HT-29 (cell line): Measurements from ENCODE around the gene CYP46A1. TPM values are rescaled to one million over a fixed set of nuclear protein-coding genes. Genes with fewer than 3 reads are reported as not detected.

Experiments used
- DNase-seq: peaks from one replicate; pipeline ENCODE4 v3.0.0-alpha.2; 2015; ENCODE audit warnings: low spot score
- total RNA-seq: library from RNA; depleted of rRNA; stranded (reverse); fragments of >200 nt; shearing (Covaris generic); gene quantifications from 2 replicates; pipeline ENCODE4 v1.2.3, GENCODE V29; 2014

The CYP46A1 gene
- total RNA-seq, 1 experiment from 2014 or later: not detected

- DNase-seq: no peak
Measured at GRCh38 chr14:99728231-99728920, 44.3 kb downstream of the CYP46A1 start.

- no peak for DNase-seq
Measured at GRCh38 chr14:99728981-99729451, 44.9 kb downstream of the CYP46A1 start.

- peak; percentile 26 for DNase-seq
Measured at GRCh38 chr14:99729991-99730875, 46.1 kb downstream of the CYP46A1 start.

- no peak for DNase-seq
Measured at GRCh38 chr14:99730876-99731546, 46.9 kb downstream of the CYP46A1 start.

GRCh38 chr14:99731547-99732435 is 47.7 kb downstream of the CYP46A1 start:
- no peak for DNase-seq

DNA sequence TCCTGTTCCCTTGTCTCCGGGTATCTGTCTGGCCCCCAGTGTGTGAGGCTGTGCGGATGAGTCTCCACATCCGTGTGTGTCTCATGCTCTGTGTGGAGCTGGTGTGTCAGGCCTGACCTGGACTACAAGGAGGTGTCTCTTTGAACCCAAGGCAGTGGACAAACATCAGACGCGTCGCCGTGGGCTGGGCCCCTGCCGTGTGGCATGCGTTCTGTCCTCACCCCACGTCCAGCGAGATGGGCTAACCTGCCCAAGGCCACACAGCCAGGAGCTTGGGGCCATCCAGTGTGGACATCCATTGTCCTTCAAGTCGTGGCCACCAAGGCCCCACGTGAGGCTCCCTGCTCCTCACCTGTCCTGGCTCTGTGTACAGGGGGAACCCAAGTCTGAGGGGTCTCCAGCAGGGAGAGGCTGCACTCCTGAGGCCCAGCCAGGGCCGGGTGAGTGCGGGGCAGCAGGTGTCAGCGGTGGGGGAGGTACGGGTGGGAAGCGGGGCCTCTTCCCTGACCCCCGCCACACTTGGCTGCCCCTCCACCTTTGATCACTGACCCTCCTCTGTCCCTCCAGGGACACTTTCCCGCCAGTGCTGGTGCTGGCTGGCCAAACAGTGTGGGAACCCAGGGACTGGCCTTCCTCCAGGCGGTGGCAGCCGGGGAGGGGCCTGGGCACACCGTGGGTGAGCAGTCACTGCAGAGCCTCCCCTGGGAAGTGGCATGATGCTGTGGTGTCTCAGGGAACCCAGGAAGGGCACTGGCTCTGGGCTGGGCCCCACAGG is 48.5 kb downstream of the CYP46A1 start:
- DNase-seq: no peak

DNA sequence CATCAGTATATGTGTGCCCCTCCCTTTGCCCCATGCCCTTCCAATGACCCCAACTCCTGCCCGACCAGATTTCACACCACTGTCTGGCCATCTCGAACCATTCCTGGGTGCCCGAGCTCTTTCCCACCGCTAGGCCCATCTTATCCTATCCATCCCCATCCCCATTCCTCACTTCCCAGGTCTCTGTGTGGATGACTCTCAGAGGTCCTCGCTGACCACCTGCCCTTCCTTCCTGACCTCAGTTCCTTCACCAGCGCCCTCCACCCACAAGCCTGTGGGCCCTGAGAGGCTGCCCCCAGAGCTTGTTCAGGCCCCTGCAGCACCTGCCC is 49.1 kb downstream of the CYP46A1 start:
- no peak for DNase-seq

- DNase-seq: no peak
Measured at GRCh38 chr14:99733540-99734405, 49.7 kb downstream of the CYP46A1 start.

GRCh38 chr14:99734406-99735051 is 50.4 kb downstream of the CYP46A1 start:
- DNase-seq: no peak

GRCh38 chr14:99735189-99736135 is 51.4 kb downstream of the CYP46A1 start:
- DNase-seq: no peak

GRCh38 chr14:99736603-99737371 is 52.7 kb downstream of the CYP46A1 start:
- DNase-seq: no peak

- no peak for DNase-seq
Measured at GRCh38 chr14:99737451-99737951, 53.4 kb downstream of the CYP46A1 start.

DNA sequence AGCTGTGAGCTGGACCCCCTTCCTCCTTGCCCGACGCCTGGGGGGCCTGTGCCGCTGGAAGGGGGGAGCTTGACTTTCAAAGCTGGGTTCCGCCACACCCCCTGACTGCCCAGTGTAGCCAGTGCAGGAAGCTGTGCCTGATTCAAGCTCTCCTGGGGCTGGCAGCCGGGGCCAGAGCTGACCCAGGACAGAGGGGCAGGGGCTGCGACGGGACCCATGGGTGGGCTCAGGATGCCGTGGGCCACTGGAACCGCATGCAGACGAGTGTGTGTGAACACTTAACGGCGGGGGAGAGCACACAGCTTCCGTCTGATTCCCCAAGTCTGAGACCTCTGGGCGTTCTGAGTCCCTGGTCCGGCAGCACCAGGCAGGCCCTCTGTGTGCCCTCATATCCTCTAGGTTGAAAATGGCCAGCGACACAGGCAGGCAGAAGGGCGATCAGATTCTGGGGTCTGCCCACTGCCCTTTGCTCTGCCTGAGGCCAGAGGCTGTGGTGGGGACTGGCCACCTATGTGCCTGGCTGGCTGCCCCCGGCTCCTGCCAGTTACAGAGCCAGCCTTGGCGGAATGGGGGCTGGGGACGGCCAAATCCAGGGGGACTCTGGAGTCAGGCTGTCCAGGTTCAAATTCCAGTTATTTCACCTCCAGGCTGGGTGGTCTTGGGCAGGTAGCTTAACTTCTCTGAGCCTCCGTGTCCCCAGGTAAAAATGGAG is 54.0 kb downstream of the CYP46A1 start:
- DNase-seq: no peak

- DNase-seq: no peak
Measured at GRCh38 chr14:99740411-99740810, 56.3 kb downstream of the CYP46A1 start.

- no peak for DNase-seq
Measured at GRCh38 chr14:99741227-99741976, 57.3 kb downstream of the CYP46A1 start.
